Ecto neural progenitor cell (in vitro differentiated cells): Measurements from ENCODE around the gene LRRC37A3.
"Not testable (repeated sequence)": the region's sequence is repeated elsewhere in the genome, so short reads cannot be mapped to it uniquely, and the experiment has no call there.

Source experiments
- DNase-seq: peaks from one replicate; pipeline ENCODE4 v3.0.0-alpha.2; 2018; ENCODE audit warnings: low spot score

LRRC37A3 gene

DNA sequence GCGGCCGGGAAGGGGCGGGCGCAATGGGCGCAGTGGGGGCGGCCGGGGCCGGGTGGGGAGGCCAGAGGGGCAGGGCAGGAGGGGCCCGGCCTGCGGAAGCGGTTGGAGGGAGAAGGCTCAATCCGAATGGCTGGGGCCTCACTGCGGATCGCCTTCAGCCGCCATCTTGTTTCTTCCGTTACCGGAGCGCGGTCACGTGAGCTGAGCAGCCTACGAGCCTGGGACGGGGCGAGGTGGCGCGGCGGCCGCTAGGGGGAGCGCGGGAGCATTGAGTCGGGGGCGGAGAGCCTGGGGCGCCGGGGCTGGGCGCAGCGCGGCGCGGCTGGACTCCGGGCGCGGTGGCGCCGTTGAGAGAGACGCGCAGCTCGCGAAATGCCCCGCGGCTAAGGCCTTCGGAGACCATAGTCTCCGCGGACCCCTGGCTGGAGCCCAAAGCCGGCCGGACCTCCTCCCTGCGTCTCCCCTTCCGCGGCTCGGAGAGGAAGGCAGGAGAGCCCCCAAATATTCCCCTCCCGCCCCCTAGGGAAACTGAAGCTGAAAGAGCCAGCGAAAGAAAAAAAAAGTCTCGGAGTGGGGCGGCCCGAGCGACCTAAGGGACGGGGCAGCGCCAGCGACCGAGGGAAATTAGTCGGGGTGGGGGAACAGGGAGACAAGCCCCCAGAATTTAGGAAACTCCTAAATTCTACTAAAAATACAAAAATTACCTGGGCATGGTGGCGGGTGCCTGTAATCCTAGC lies at the start of gene LRRC37A3:
TSS of gene LRRC37A3 (minus strand) at position 190 of the 737 bp plus-strand sequence. CDS start 22,221 bp downstream, outside the sequence.
- peak; percentile 100 for DNase-seq

DNA sequence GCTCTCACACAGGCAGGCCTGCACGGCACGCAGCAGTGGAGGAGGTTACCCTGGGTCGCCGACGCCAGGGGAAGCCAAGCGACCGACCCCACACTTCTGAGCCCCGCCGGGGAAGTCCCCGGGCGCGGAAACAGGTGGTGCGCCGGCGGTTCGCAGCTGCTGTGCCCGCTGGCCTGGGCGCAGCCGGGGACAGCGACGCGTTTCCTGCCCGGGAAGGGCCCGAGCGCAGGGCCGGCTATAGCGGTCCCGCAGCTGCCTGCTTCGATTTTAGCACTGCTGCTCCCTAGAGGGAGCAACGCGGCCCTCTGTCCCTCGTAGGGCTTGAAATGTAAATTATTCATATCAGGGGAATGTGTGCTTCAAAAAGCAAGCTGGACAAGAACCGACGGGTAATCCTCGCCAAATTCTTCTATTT lies 46.6 kb upstream of the LRRC37A3 start:
- peak; percentile 77 for DNase-seq

DNA sequence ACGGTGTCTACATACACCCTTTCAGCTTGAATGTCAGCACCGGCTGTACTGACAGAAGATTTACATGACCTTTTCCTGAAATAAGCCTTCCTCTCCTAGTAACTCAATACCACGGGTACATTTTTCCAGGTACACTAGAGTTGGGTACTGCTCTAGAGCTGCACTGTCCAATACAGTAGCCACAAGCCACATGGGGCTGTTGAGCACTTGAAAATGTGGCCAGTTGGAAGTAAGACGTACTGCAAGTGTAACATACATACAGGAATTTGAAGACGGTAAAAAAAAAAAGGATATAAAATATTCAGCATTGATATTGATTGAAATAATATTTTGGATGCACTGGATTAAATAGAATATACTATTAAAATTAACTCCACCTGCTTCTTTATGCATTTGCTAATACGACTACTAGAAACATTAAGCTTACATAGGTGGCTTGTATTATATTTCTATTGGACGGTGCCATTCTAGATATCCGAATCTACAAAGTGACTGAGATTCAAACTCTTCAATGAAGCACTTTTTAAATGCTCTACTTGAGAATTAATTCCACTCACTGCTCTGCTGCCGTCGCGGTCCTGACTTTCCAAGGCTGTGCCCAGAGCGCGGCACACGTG lies 46.1 kb upstream of the LRRC37A3 start:
- not testable (repeated sequence) for DNase-seq

DNA sequence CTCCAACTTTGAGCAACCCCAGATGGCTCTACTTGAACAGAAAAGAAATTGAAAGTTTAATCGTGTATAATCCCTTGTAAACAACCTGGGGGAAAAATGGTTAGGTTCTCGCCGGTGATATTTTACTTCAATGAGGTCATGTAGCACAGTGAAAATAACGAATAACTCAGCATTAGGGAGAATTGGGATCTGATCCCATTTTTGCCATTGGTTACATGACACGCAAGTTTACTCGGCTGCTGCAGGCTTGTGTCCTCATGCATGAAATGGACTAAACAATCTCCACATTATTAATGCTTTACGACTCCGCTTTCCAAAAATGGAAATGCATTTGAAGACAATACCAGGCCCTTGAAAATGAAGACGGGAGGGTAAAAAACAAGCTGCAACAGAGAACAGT lies 45.5 kb upstream of the LRRC37A3 start:
- DNase-seq = no peak

DNA sequence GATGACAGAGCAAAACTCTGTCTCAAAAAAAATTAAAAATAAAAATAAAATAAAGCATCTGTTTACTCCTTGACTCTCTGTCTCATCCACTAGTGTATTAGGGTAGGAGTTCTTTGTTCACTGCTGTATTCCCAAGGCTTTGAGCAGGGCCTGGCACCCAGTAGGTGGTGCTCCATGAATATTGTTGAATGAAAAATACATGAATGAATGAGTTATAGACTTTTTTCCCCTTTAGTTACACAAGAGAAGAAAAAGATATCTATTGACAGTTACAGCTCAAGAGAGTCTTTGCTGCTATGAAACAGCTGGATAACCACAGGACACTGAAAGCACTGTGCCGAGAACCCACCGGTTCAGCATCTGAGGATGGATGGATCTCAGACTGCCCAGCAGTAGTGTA lies 44.5 kb upstream of the LRRC37A3 start:
- DNase-seq = not testable (repeated sequence)

DNA sequence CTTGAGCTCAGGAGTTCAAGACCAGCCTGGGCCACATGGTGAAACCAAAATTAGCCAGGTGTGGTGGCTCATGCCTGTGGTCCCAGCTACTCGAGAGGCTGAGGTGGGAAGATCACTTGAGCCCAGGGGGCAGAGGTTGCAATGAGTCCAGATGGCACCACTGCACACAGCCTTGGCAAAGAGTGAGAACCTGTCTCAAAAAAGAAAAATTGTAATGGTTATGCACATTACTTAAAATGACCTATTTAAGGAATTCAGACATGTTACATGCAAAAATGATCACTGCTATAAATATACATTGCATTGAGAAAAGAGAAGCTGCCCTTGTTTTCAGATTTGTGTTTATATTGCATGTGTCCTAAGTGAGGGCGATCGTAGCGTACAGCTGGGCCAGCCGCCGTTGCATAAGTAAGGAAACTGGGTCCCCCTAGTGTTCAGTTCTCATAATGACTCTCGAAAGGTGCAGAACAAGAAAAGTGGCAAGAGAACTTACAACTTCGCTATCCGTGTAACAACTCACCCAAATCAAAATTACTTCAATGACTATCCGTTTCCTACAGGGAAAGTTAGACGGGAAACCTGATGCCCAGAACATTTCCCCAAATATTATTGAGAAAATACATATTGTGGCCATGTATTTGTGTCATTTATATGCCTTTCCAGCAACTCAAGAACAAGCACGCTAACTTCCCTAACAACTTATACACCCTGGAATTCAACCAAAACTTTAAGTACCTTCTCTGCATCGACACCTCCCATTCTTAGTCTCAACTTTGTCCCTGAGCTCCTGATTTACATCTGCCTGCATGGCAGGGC lies 42.5 kb upstream of the LRRC37A3 start:
- not testable (repeated sequence) for DNase-seq

DNA sequence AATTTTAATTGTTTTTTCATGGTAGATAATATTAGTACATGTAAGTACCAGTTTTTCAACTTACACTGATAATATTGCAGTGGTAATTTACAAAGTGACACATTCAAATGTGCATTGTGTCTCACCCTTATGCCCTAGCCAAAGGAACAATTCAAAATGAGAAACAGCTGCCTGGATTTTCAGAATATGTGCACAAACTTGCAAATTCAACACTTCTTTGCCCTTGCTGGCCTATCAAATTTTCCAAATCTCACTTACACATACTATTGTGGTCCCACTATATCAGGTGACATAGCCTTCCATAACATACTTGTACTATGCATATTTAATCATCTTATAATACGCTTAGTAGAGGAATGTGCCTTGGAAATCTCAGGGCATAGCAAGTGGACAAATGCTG lies 32.6 kb upstream of the LRRC37A3 start:
- DNase-seq = no peak

DNA sequence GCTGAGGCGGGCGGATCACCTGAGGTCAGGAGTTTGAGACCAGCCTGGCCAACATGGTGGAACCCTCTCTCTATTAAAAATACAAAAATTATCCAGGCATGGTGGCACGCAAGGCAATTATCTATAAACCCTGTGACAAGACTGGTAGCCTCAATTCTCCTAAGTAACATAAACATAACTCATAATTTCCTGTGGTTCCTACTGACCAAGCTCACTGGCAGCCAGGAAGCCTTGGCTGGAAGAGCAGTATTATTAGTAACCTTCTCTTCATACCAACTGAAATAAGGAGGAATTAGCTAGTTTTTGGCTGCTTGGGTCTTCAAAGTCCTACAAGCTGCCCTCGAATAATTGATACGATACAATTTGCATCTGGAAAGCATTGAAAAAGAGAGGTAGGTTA lies 31.6 kb upstream of the LRRC37A3 start:
- no peak for DNase-seq

DNA sequence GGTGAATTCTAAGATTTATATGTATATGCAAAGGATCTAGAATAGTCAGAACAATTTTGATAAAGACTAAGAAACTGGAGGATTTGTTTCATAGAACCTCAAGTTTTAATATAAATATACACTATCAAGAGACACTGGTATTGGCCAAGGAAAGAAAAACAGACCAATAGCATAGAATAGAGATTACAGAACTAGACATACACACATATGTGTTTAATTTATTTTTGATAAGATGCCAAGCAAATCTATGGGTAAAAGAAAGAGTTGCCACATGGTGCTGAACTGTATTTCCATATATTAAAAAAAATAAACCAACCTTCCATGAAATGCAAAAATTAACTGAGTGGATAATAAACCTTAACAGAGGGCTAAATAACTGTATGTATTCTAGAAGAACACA lies 27.9 kb upstream of the LRRC37A3 start:
- no peak for DNase-seq

DNA sequence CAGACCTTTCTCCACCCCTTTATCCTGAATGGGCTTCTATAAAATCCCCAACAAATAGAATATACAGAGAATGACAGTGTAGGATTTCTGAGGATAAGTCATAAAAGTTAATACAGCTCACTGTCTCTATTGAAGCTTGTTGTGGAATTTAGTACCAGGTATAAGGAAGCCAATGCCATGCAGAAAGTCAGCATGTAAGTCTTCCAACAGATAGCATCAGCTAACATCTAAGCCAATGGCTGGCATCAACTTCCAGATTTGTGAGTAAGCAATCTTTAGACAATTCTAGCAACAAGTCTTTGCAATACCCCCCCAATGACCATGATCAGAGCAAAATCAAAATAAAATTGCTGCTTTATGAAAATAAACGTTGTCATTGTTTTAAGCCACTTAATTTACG lies 22.5 kb upstream of the LRRC37A3 start:
- DNase-seq = no peak

DNA sequence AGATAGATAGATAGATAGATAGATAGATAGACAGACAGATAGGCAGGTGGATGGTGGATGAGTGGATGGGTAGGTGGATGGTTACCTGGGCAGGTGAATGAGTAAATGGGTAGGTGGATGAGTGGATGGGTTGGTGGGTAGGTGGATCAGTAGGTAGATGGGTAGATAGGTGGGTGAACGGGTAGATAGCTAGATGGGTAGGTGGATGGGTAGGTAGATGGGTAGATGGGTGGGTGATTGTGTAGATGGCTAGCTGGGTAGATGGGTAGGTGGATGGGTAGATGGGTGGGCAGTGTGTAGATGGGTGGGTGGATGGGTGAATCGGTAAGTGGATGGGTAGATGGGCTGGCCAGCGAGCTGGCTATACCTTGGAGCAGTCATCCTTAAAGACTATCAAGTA lies 21.8 kb upstream of the LRRC37A3 start:
- DNase-seq = peak; percentile 16

DNA sequence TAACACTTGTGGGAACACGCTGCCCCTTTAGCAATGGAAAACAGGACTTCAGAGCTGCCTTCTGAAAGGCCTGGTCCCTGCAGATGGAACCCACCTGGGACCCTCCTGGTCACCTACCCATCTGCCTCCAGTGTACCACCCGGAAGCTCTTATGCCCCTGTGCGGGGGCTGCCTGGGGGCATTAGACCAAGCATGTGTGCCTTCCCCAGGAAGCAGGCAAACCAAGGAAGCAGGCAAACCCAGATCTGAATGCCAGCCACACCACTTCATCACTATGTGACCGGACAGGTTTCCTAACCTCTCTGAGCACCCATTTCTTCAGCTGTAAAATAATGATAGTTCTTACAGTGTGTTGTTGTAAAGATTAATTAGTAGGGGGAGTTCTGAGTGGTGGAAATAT lies 20.8 kb upstream of the LRRC37A3 start:
- DNase-seq = no peak

DNA sequence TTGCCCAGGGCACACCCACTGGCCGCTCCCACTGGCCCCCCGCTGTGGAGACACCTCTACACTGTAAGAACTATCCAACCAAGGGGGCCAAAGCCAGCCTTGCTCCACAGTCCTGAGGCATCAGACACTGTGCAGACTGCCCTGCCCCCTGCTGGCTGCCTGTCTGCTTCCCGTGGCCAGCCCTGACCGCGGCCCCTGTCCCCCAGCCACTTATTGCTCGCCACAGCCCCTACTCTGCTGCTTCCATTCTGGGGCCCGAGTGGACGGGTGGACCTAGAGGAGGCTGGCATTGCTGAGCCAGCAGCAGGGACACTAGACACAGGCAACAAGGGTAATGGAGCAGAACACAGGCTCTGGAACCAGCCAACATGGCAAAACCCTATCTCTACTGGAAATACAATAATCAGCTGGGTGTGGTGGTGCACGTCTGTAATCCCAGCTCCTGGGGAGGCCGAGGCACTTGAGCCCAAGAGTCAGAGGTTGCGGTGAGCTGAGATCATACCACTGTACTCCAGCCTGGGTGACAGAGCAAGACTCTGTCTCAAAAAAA lies 19.7 kb upstream of the LRRC37A3 start:
- peak; percentile 82 for DNase-seq

DNA sequence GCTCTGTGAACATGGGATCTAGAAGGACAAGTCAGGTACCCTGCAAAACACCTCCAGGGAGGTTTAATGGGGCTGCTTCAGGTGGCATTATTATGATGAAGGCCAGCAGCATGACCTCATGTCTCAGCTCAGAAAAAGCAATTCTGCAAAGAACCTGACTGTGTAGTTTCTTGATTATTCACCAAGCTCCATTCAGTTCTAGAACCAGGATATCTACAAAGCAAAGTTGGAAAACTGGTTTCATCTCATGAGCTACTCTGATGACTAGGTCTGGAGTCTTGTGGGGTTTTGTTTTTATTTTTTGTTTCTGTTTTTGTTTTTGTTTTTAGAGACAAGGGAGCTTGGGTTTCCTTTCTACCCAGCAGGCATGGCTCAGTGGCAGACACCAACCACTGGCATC lies 19.0 kb upstream of the LRRC37A3 start:
- no peak for DNase-seq

DNA sequence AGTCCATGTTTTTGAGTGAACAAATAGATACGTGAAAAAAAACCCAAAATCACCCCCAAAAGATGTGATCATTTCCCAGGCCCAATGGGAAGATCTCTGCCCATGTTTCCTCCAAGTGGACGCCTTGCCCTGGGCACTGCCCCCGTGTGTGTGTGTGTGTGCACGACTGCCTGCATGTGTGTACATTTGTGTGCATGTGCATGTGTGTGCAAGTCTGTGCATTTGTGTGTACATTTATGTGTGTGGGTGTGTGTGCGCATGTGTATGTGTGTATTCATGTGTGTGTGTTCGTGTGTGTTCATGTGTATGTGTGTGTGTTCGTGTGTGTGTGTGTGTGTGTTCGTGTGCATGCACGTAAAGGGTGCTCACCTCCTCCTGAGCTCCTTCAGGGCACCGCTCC lies 16.8 kb upstream of the LRRC37A3 start:
- DNase-seq = no peak

DNA sequence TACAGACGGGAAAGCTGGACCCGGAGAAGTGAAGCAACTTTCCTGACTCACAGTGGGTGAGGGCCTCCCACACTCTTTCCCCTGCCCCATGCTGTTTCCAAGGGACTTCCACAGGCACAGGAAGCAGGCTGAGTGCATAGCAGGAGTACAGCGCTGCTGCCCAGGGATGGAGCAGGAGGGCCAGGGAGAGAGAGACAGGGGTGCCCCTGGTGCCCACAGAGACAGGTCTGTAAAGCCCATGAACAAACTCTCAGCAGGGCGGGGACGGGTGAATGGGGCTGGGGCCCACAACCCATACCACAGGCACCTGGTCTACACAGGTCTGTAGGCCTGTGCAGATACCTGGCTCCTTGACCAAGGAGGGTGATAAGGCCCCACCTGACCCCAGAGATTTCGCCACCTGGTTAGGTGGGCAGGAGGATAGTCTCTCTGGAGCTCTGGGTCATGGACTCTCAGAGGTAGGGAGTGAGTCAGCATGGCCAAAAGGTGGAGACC lies 15.1 kb upstream of the LRRC37A3 start:
- not testable (repeated sequence) for DNase-seq

DNA sequence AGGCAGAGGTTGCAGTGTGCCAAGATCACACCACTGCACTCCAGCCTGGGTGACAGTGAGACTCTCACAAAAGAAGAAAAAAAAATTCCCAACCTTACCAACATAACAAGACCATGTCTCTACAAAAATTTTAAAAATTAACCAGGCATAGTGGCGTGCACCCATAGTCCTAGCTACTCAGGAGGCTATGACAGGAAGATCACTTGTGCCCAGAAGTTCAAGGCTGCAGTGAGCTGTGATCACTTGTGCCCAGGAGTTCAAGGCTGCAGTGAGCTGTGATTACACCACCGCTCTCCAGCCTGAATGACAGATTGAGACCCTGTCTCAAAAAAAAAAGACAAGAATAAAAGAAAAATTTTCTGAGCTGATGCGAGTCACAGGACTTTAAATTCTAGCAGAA lies 13.6 kb upstream of the LRRC37A3 start:
- DNase-seq = not testable (repeated sequence)

DNA sequence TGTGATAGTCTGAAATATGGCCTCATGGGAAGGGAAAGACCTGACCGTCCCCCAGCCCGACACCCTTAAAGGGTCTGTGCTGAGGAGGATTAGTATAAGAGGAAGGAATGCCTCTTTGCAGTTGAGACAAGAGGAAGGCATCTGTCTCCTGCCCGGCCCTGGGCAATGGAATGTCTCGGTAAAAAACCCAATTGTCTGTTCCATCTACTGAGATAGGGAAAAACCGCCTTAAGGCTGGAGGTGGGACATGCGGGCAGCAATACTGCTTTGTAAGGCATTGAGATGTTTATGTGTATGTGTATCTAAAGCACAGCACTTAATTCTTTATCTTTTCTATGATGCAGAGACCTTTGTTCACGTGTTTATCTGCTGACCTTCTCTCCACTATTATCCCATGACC lies 11.1 kb upstream of the LRRC37A3 start:
- not testable (repeated sequence) for DNase-seq

DNA sequence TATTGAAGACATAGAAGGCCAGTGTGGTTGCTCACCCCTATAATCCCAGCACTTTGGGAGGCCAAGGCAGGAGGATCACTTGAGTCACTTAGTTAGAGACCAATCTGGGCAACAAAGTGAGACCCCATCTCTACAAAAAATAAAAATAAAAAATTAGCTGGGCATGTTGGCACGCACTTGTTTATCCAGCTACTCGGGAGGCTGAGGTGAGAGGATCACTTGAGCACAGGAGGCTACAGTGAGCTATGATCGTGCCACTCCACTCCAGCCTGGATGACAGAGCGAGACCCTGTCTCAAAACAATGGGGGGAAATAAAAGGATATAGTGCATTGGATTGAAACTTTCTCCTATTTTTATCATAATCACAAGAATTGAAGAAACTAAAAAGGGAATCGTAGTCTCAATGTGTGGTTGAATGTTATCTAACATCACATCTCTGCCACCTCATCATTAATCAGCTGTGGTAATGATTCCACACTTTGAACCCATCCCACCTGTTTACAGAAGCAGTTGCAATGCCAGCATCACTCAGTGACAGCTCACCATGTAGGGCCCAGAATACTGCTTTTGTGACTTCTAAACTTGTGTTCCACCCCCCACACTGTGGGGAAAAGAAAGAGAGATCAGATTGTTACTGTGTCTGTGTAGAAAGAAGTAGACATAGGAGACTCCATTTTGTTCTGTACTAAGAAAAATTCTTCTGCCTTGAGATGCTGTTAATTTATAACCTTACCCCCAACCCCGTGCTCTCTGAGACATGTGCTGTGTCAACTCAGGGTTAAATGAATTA lies 10.3 kb upstream of the LRRC37A3 start:
- not testable (repeated sequence) for DNase-seq

DNA sequence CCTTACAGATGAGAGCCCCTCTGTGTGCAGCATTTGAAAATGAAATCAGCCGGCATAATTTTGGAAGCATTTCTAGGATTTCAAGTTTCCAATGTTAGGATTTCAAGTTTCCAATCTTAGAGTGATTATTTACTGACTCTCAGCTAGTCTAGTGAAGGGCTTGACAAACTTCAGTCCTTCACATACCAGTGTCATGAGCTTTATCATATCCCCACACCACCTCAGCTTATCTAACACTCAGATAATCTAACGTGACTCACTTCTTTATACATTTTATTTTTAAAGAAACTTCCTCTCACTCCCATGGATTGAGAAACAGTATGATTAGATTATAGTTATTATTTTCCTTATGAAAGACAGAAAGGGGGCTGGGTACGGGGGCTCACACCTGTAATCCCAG lies 9.4 kb upstream of the LRRC37A3 start:
- not testable (repeated sequence) for DNase-seq

DNA sequence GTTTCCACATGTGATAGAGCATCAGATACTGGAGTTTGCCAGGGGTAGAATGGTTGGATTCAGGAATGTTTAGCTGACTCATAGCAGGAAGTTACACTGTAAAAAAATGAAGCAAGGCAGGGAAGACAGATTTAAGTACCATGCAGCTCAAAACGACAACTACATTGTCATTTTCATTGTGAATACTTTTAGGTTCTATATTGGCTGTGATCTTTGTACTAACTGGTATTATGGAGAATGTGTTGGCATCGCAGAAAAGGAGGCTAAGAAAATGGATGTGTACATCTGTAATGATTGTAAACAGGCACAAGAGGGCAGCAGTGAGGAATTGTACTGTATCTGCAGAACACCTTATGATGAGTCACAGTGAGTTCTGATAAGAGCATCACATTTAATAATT lies 8.2 kb upstream of the LRRC37A3 start:
- not testable (repeated sequence) for DNase-seq

DNA sequence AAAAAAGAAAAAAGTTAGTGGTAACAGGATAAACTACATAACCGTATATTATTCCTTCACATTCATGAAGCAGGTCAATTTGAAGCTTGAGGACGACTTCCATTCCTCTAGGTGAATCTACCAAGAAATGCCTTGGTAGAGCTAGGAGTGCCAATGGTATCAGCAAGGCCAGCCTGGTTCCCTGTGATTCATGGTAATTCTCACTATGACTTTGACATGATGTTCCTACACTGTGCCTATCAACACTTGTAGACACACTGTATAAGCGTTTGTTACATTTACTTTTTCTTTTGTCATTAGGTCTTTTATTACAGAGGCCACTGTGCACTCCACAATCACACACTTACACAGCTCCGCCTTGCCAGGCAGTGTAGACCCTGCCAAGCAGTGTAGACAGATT lies 7.2 kb upstream of the LRRC37A3 start:
- DNase-seq = not testable (repeated sequence)
